ENCODE measurements around the gene KCNH5.

Gene KCNH5

GRCh38 chr14:63026491-63026890, 18.8 kb downstream of the KCNH5 start:
- H3K18ac ChIP-seq (ENCODE audit: low read length) = no peak overlapping the region
- H4K12ac ChIP-seq (ENCODE audit: low read depth, low read length) = no peak overlapping the region
- H3K27ac ChIP-seq (ENCODE audit: low read depth, low read length) = no peak overlapping the region
- H3K36me3 ChIP-seq (ENCODE audit: control insufficient read depth in 1 of 2, insufficient read depth in 2 of 2, low read length in 2 of 2) = no peaks in the 10 kb centered on the region
- no peak overlapping the region for H3K4ac ChIP-seq (ENCODE audit: low read depth, low read length)
- no peak overlapping the region for H2BK5ac ChIP-seq (ENCODE audit: low read depth, low read length, poor library complexity)
- no peaks in the 10 kb centered on the region for H3K4me1 ChIP-seq (ENCODE audit: control insufficient read depth in 1 of 2, insufficient read depth in 2 of 2, low read length in 2 of 2)
- no peaks in the 10 kb centered on the region for H3K9me3 ChIP-seq (ENCODE audit: insufficient read depth, low read depth, low read length)
- no peak overlapping the region for H2AK5ac ChIP-seq (ENCODE audit: low read length)
- H4K91ac ChIP-seq (ENCODE audit: low read depth, low read length) = no peak overlapping the region
- DNase-seq = no peak
- no peak overlapping the region for H3K14ac ChIP-seq (ENCODE audit: low read length)
- H3K9ac ChIP-seq (ENCODE audit: low read length) = no peak overlapping the region
- no peak overlapping the region for H4K8ac ChIP-seq (ENCODE audit: low read depth, low read length)
- no peak overlapping the region for H2BK12ac ChIP-seq (ENCODE audit: low read length)
- H3K23ac ChIP-seq (ENCODE audit: low read length) = no peak overlapping the region
- no peak overlapping the region for H3K4me3 ChIP-seq (ENCODE audit: low read depth, low read length)
- H2BK120ac ChIP-seq (ENCODE audit: insufficient read depth, low read length, poor library complexity) = no peak overlapping the region
- no peak overlapping the region for H3K4me2 ChIP-seq (ENCODE audit: low read length)
- H2AFZ ChIP-seq (ENCODE audit: insufficient read depth, low read length, poor library complexity) = no peak overlapping the region
- no CpG with 5 or more reads among the region's 2 CpGs for WGBS (ENCODE audit: extremely low coverage, insufficient coverage, insufficient read length)
- no peaks in the 10 kb centered on the region for H3K79me2 ChIP-seq (ENCODE audit: control insufficient read depth, insufficient read depth, low read length, poor library complexity)
- H3K79me1 ChIP-seq (ENCODE audit: low read length) = no peaks in the 10 kb centered on the region
- no peaks in the 10 kb centered on the region for H3K27me3 ChIP-seq (ENCODE audit: insufficient read depth, low read length)

GRCh38 chr14:63014621-63015020, 30.6 kb downstream of the KCNH5 start:
- WGBS (ENCODE audit: extremely low coverage, insufficient coverage, insufficient read length) = no CpG with 5 or more reads among the region's 4 CpGs
- Histone ChIP-seq H3K4me1 (ENCODE audit: control insufficient read depth in 1 of 2, insufficient read depth in 2 of 2, low read length in 2 of 2) (peaks cover 0 to 5% of the 10 kb centered on the region in 2 experiments), H4K91ac (ENCODE audit: low read depth, low read length) (no peak overlapping the region), H3K23ac (ENCODE audit: low read length) (no peak overlapping the region), H3K4me3 (ENCODE audit: low read depth, low read length) (no peak overlapping the region), H3K4ac (ENCODE audit: low read depth, low read length) (no peak overlapping the region), H3K4me2 (ENCODE audit: low read length) (no peak overlapping the region), H3K27ac (ENCODE audit: low read depth, low read length) (no peak overlapping the region), H2BK5ac (ENCODE audit: low read depth, low read length, poor library complexity) (no peak overlapping the region), H3K14ac (ENCODE audit: low read length) (no peak overlapping the region), H3K9me3 (ENCODE audit: insufficient read depth, low read depth, low read length) (no peaks in the 10 kb centered on the region), H3K18ac (ENCODE audit: low read length) (no peak overlapping the region), H3K79me1 (ENCODE audit: low read length) (no peaks in the 10 kb centered on the region), H2BK12ac (ENCODE audit: low read length) (no peak overlapping the region), H2BK120ac (ENCODE audit: insufficient read depth, low read length, poor library complexity) (no peak overlapping the region), H4K12ac (ENCODE audit: low read depth, low read length) (no peak overlapping the region), H2AK5ac (ENCODE audit: low read length) (no peak overlapping the region), H3K79me2 (ENCODE audit: control insufficient read depth, insufficient read depth, low read length, poor library complexity) (no peaks in the 10 kb centered on the region), H3K27me3 (ENCODE audit: insufficient read depth, low read length) (no peaks in the 10 kb centered on the region), H3K36me3 (ENCODE audit: control insufficient read depth in 1 of 2, insufficient read depth in 2 of 2, low read length in 2 of 2) (no peaks in the 10 kb centered on the region), H4K8ac (ENCODE audit: low read depth, low read length) (no peak overlapping the region), H2AFZ (ENCODE audit: insufficient read depth, low read length, poor library complexity) (no peak overlapping the region), H3K9ac (ENCODE audit: low read length) (no peak overlapping the region)
- DNase-seq = peak; percentile 33 to 88

DNA sequence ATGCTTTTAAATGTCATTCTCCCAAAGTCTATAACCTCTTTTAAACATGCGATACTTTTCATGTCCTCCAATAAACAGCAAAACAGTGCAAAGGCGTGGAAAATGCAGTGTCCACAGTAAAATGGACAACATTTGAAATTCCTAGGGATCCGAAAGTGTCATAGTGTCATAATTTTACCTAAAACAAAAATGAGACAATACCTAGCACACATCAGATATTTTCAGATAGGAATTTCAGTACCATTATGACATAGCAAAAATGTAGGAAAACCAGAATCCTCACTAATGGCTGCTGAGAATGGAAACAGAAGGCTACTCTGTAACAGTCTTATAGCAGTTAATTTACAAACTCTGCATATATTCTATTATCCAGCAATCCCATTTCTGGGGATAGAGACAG, 33.1 kb downstream of the KCNH5 start:
- Histone ChIP-seq H3K4me1 (ENCODE audit: control insufficient read depth in 1 of 2, insufficient read depth in 2 of 2, low read length in 2 of 2) (peaks cover 0 to 5% of the 10 kb centered on the region in 2 experiments), H3K27ac (ENCODE audit: low read depth, low read length) (peak overlapping the region; percentile 25), H4K12ac (ENCODE audit: low read depth, low read length) (no peak overlapping the region), H3K4me2 (ENCODE audit: low read length) (no peak overlapping the region), H3K23ac (ENCODE audit: low read length) (no peak overlapping the region), H4K8ac (ENCODE audit: low read depth, low read length) (no peak overlapping the region), H3K14ac (ENCODE audit: low read length) (no peak overlapping the region), H2BK5ac (ENCODE audit: low read depth, low read length, poor library complexity) (no peak overlapping the region), H2BK120ac (ENCODE audit: insufficient read depth, low read length, poor library complexity) (no peak overlapping the region), H3K36me3 (ENCODE audit: control insufficient read depth in 1 of 2, insufficient read depth in 2 of 2, low read length in 2 of 2) (no peaks in the 10 kb centered on the region), H3K4me3 (ENCODE audit: low read depth, low read length) (no peak overlapping the region), H3K79me2 (ENCODE audit: control insufficient read depth, insufficient read depth, low read length, poor library complexity) (no peaks in the 10 kb centered on the region), H3K79me1 (ENCODE audit: low read length) (no peaks in the 10 kb centered on the region), H2AK5ac (ENCODE audit: low read length) (no peak overlapping the region), H3K9ac (ENCODE audit: low read length) (no peak overlapping the region), H2AFZ (ENCODE audit: insufficient read depth, low read length, poor library complexity) (no peak overlapping the region), H3K4ac (ENCODE audit: low read depth, low read length) (no peak overlapping the region), H3K18ac (ENCODE audit: low read length) (no peak overlapping the region), H4K91ac (ENCODE audit: low read depth, low read length) (no peak overlapping the region), H2BK12ac (ENCODE audit: low read length) (no peak overlapping the region), H3K9me3 (ENCODE audit: insufficient read depth, low read depth, low read length) (no peaks in the 10 kb centered on the region), H3K27me3 (ENCODE audit: insufficient read depth, low read length) (no peaks in the 10 kb centered on the region)
- WGBS (ENCODE audit: extremely low coverage, insufficient coverage, insufficient read length) = no CpG with 5 or more reads among the region's 3 CpGs
- peak; percentile 46 to 93 for DNase-seq

- H2AFZ ChIP-seq (ENCODE audit: insufficient read depth, low read length, poor library complexity) = no peak overlapping the region
- no peak overlapping the region for H3K4me2 ChIP-seq (ENCODE audit: low read length)
- H3K4ac ChIP-seq (ENCODE audit: low read depth, low read length) = no peak overlapping the region
- no peak overlapping the region for H4K8ac ChIP-seq (ENCODE audit: low read depth, low read length)
- H3K9ac ChIP-seq (ENCODE audit: low read length) = no peak overlapping the region
- H4K91ac ChIP-seq (ENCODE audit: low read depth, low read length) = no peak overlapping the region
- H2BK120ac ChIP-seq (ENCODE audit: insufficient read depth, low read length, poor library complexity) = no peak overlapping the region
- no peak overlapping the region for H3K14ac ChIP-seq (ENCODE audit: low read length)
- H3K79me2 ChIP-seq (ENCODE audit: control insufficient read depth, insufficient read depth, low read length, poor library complexity) = no peaks in the 10 kb centered on the region
- no peak overlapping the region for H3K27ac ChIP-seq (ENCODE audit: low read depth, low read length)
- peak; percentile 59 to 80 for DNase-seq
- peaks cover 0 to 5% of the 10 kb centered on the region in 2 experiments for H3K4me1 ChIP-seq (ENCODE audit: control insufficient read depth in 1 of 2, insufficient read depth in 2 of 2, low read length in 2 of 2)
- no peak overlapping the region for H3K23ac ChIP-seq (ENCODE audit: low read length)
- H4K12ac ChIP-seq (ENCODE audit: low read depth, low read length) = no peak overlapping the region
- no peak overlapping the region for H3K18ac ChIP-seq (ENCODE audit: low read length)
- H2AK5ac ChIP-seq (ENCODE audit: low read length) = no peak overlapping the region
- H3K9me3 ChIP-seq (ENCODE audit: insufficient read depth, low read depth, low read length) = no peaks in the 10 kb centered on the region
- no CpG with 5 or more reads among the region's 2 CpGs for WGBS (ENCODE audit: extremely low coverage, insufficient coverage, insufficient read length)
- no peaks in the 10 kb centered on the region for H3K79me1 ChIP-seq (ENCODE audit: low read length)
- H2BK5ac ChIP-seq (ENCODE audit: low read depth, low read length, poor library complexity) = no peak overlapping the region
- H3K27me3 ChIP-seq (ENCODE audit: insufficient read depth, low read length) = no peaks in the 10 kb centered on the region
- H2BK12ac ChIP-seq (ENCODE audit: low read length) = no peak overlapping the region
- H3K4me3 ChIP-seq (ENCODE audit: low read depth, low read length) = no peak overlapping the region
- H3K36me3 ChIP-seq (ENCODE audit: control insufficient read depth in 1 of 2, insufficient read depth in 2 of 2, low read length in 2 of 2) = no peaks in the 10 kb centered on the region
Observed at GRCh38 chr14:63011623-63012022, 33.6 kb downstream of the KCNH5 start.
